Activated CD4-positive, alpha-beta T cell treated with anti-CD3 and anti-CD28 coated beads, Interleukin-2, amount 10 ng/mL, durations not matched to agents 7 days and 5 days (primary cell): Measurements from ENCODE around the gene NCAPH2. TPM values are rescaled to one million over a fixed set of nuclear protein-coding genes. Genes with fewer than 3 reads are reported as not detected.
A peak's percentile ranks its signal among the peaks of the same experiment; 100 is the strongest.

Source experiments
- CTCF ChIA-PET: fragments of 350-600 bp; sonication (Branson Sonifier 250); formaldehyde crosslinking; loops from one replicate; lab custom pipeline; 2021; ENCODE audit warnings: antibody characterized with exemption; lab: Charles Lee
- POLR2A ChIA-PET: fragments of 350-600 bp; sonication (Branson Sonifier 250); formaldehyde crosslinking; loops from one replicate; lab custom pipeline; 2021; ENCODE audit warnings: antibody characterized with exemption; lab: Charles Lee
- DNase-seq: peaks from one replicate; pipeline ENCODE4 v3.0.0-alpha.2; 2020
- H3K27ac Mint-ChIP-seq: one replicate; pipeline ENCODE4 v1.8.0; 2021; ENCODE audit warnings: mild to moderate bottlenecking, moderate library complexity, mixed read lengths
- H3K27me3 Mint-ChIP-seq: one replicate; pipeline ENCODE4 v1.8.0; 2021; ENCODE audit warnings: mixed read lengths
- H3K36me3 Mint-ChIP-seq: one replicate; pipeline ENCODE4 v1.8.0; 2021; ENCODE audit warnings: low read depth, mixed read lengths
- H3K4me1 Mint-ChIP-seq: one replicate; pipeline ENCODE4 v1.8.0; 2021; ENCODE audit warnings: mixed read lengths
- H3K4me3 Mint-ChIP-seq: one replicate; pipeline ENCODE4 v1.8.0; 2021; ENCODE audit warnings: mild to moderate bottlenecking, moderate library complexity, mixed read lengths
- H3K9me3 Mint-ChIP-seq: one replicate; pipeline ENCODE4 v1.8.0; 2021; ENCODE audit warnings: mixed read lengths
- total RNA-seq, 2 experiments: library from RNA; stranded (reverse); gene quantifications; one replicate each; pipeline ENCODE4 v1.2.3, GENCODE V29; 2021

NCAPH2 gene
- total RNA-seq, 2 experiments from 2014 or later = 110 to 133 TPM

- peaks cover 6% of the 10 kb centered on the region for H3K36me3 Mint-ChIP-seq
- peaks cover 3% of the 10 kb centered on the region for H3K27me3 Mint-ChIP-seq
- POLR2A ChIA-PET = interaction anchor here (0.6 kb wide), 1 partner anchor 11 kb away, joined by 4 read pairs; no protein-coding TSS in a partner anchor
- H3K4me3 Mint-ChIP-seq = no peak overlapping the region
- no peak for DNase-seq
- H3K9me3 Mint-ChIP-seq = no peaks in the 10 kb centered on the region
- peaks cover 24% of the 10 kb centered on the region for H3K4me1 Mint-ChIP-seq
- peak overlapping the region; percentile 50 for H3K27ac Mint-ChIP-seq
- CTCF ChIA-PET = interaction anchor here (1.1 to 5.8 kb wide), 5 partner anchors 9 to 26 kb away, joined by 3 to 31 read pairs (median 7); partner anchors contain the start of genes SCO2 and SYCE3
Observed at GRCh38 chr22:50551160-50551752, 43.2 kb downstream of the NCAPH2 start.

GRCh38 chr22:50553310-50553709, 45.3 kb downstream of the NCAPH2 start:
- Mint-ChIP-seq H3K4me3 (no peak overlapping the region), H3K27me3 (peaks cover 6% of the 10 kb centered on the region), H3K27ac (no peak overlapping the region), H3K36me3 (peaks cover 6% of the 10 kb centered on the region), H3K9me3 (no peaks in the 10 kb centered on the region), H3K4me1 (peaks cover 20% of the 10 kb centered on the region)
- no peak for DNase-seq
- CTCF ChIA-PET = interaction anchor here (1.8 to 5.8 kb wide), 2 partner anchors 8 to 10 kb away, joined by 5 to 30 read pairs; partner anchors contain the start of genes KLHDC7B and SYCE3
- POLR2A ChIA-PET = no interaction called here

- H3K27me3 Mint-ChIP-seq = peaks cover 15% of the 10 kb centered on the region
- peaks cover 12% of the 10 kb centered on the region for H3K4me1 Mint-ChIP-seq
- H3K27ac Mint-ChIP-seq = no peak overlapping the region
- no peak for DNase-seq
- H3K4me3 Mint-ChIP-seq = no peak overlapping the region
- CTCF ChIA-PET = interaction anchor here (1.3 to 5.9 kb wide), 3 partner anchors 10 to 31 kb away, joined by 4 to 31 read pairs (median 5); partner anchors contain the start of genes KLHDC7B and SCO2
- H3K36me3 Mint-ChIP-seq = no peaks in the 10 kb centered on the region
- POLR2A ChIA-PET = interaction anchor here (0.6 kb wide), 1 partner anchor 22 kb away, joined by 5 read pairs; no protein-coding TSS in a partner anchor
- H3K9me3 Mint-ChIP-seq = no peaks in the 10 kb centered on the region
Observed at GRCh38 chr22:50556703-50557102, 48.7 kb downstream of the NCAPH2 start.

- Mint-ChIP-seq H3K27ac (no peak overlapping the region), H3K4me1 (peaks cover 24% of the 10 kb centered on the region), H3K36me3 (no peaks in the 10 kb centered on the region), H3K9me3 (no peaks in the 10 kb centered on the region), H3K4me3 (no peak overlapping the region), H3K27me3 (peaks cover 21% of the 10 kb centered on the region)
- ChIA-PET POLR2A (no interaction called here), CTCF (interaction anchor here (1.0 to 5.9 kb wide), 4 partner anchors 9 to 49 kb away, joined by 3 to 31 read pairs (median 4); partner anchors contain the start of gene KLHDC7B)
- no peak for DNase-seq
Observed at GRCh38 chr22:50560034-50560433, 52.0 kb downstream of the NCAPH2 start.

GRCh38 chr22:50561401-50562358, 53.7 kb downstream of the NCAPH2 start:
- ChIA-PET CTCF (interaction anchor here (5.9 kb wide), 1 partner anchor 15 kb away, joined by 31 read pairs; the partner anchor contains the start of gene KLHDC7B), POLR2A (no interaction called here)
- DNase-seq = no peak
- no peaks in the 10 kb centered on the region for H3K36me3 Mint-ChIP-seq
- peaks cover 15% of the 10 kb centered on the region for H3K27me3 Mint-ChIP-seq
- peaks cover 24% of the 10 kb centered on the region for H3K4me1 Mint-ChIP-seq
- H3K4me3 Mint-ChIP-seq = peak overlapping the region; percentile 60
- H3K27ac Mint-ChIP-seq = peak overlapping the region; percentile 65
- H3K9me3 Mint-ChIP-seq = no peaks in the 10 kb centered on the region

- Mint-ChIP-seq H3K9me3 (no peaks in the 10 kb centered on the region), H3K4me1 (peaks cover 24% of the 10 kb centered on the region), H3K27ac (peak within 1 kb of the TSS; percentile 85), H3K36me3 (peaks cover 3% of the 10 kb centered on the region), H3K27me3 (peaks cover 15% of the 10 kb centered on the region), H3K4me3 (peak within 1 kb of the TSS; percentile 80)
- CTCF ChIA-PET = interaction anchor here (0.6 to 4.9 kb wide), 25 partner anchors 9 to 318 kb away, joined by 3 to 74 read pairs (median 4); partner anchors contain the start of genes CHKB, CPT1B, KLHDC7B and SCO2
- POLR2A ChIA-PET = interaction anchor here (0.6 to 1.3 kb wide), 4 partner anchors 12 to 57 kb away, joined by 3 to 4 read pairs (median 4); partner anchors contain the start of gene SCO2
- peak; percentile 97 for DNase-seq
Observed at GRCh38 chr22:50562523-50563412, 54.7 kb downstream of the NCAPH2 start, which contains the start of gene SYCE3. TSS of gene SYCE3 (minus strand) at chr22:50562919. CDS start at chr22:50556405, 6,514 bp downstream.

GRCh38 chr22:50563413-50564160, 55.6 kb downstream of the NCAPH2 start:
- no peak for DNase-seq
- H3K36me3 Mint-ChIP-seq = peaks cover 7% of the 10 kb centered on the region
- CTCF ChIA-PET = interaction anchor here (0.6 to 4.9 kb wide), 25 partner anchors 8 to 428 kb away, joined by 3 to 74 read pairs (median 4); partner anchors contain the start of genes CHKB, CPT1B, KLHDC7B and SCO2
- H3K9me3 Mint-ChIP-seq = no peaks in the 10 kb centered on the region
- peaks cover 13% of the 10 kb centered on the region for H3K27me3 Mint-ChIP-seq
- H3K4me3 Mint-ChIP-seq = peak overlapping the region; percentile 80
- peak overlapping the region; percentile 85 for H3K27ac Mint-ChIP-seq
- H3K4me1 Mint-ChIP-seq = peaks cover 24% of the 10 kb centered on the region
- POLR2A ChIA-PET = interaction anchor here (0.6 to 1.3 kb wide), 6 partner anchors 11 to 258 kb away, joined by 3 to 4 read pairs (median 4); partner anchors contain the start of genes SCO2 and TYMP

- H3K27me3 Mint-ChIP-seq = peaks cover 9% of the 10 kb centered on the region
- ChIA-PET POLR2A (interaction anchor here (0.7 kb wide), 1 partner anchor 259 kb away, joined by 3 read pairs; no protein-coding TSS in a partner anchor), CTCF (interaction anchor here (0.7 to 4.9 kb wide), 9 partner anchors 12 to 428 kb away, joined by 3 to 74 read pairs (median 5); partner anchors contain the start of genes KLHDC7B, SCO2 and TYMP)
- no peaks in the 10 kb centered on the region for H3K9me3 Mint-ChIP-seq
- no peak overlapping the region for H3K27ac Mint-ChIP-seq
- H3K36me3 Mint-ChIP-seq = peaks cover 13% of the 10 kb centered on the region
- peaks cover 24% of the 10 kb centered on the region for H3K4me1 Mint-ChIP-seq
- H3K4me3 Mint-ChIP-seq = no peak overlapping the region
- no peak for DNase-seq
Observed at GRCh38 chr22:50564289-50564688, 56.3 kb downstream of the NCAPH2 start.

- Mint-ChIP-seq H3K27ac (no peak overlapping the region), H3K4me3 (no peak overlapping the region), H3K27me3 (peaks cover 5% of the 10 kb centered on the region), H3K9me3 (no peaks in the 10 kb centered on the region), H3K36me3 (peaks cover 34% of the 10 kb centered on the region), H3K4me1 (peaks cover 13% of the 10 kb centered on the region)
- CTCF ChIA-PET = interaction anchor here (1.7 kb wide), 1 partner anchor 42 kb away, joined by 4 read pairs; the partner anchor contains the start of gene SCO2
- no peak for DNase-seq
- POLR2A ChIA-PET = no interaction called here
Observed at GRCh38 chr22:50567721-50568252, 59.8 kb downstream of the NCAPH2 start.

GRCh38 chr22:50568626-50569025, 60.6 kb downstream of the NCAPH2 start:
- peaks cover 4% of the 10 kb centered on the region for H3K27me3 Mint-ChIP-seq
- H3K27ac Mint-ChIP-seq = no peak overlapping the region
- peaks cover 34% of the 10 kb centered on the region for H3K36me3 Mint-ChIP-seq
- peaks cover 4% of the 10 kb centered on the region for H3K4me1 Mint-ChIP-seq
- POLR2A ChIA-PET = no interaction called here
- CTCF ChIA-PET = interaction anchor here (1.7 kb wide), 1 partner anchor 43 kb away, joined by 4 read pairs; the partner anchor contains the start of gene SCO2
- no peak overlapping the region for H3K4me3 Mint-ChIP-seq
- no peaks in the 10 kb centered on the region for H3K9me3 Mint-ChIP-seq
- no peak for DNase-seq
